ENCODE measurements around the gene PUS1.

Gene PUS1

GRCh38 chr12:131916306-131917138, 12.6 kb upstream of the PUS1 start:
- Histone ChIP-seq H3K27me3 (ENCODE audit: insufficient read depth, low read length) (no peaks in the 10 kb centered on the region), H3F3A (ENCODE audit: insufficient read depth, low read length) (no peaks in the 10 kb centered on the region), H3K4me2 (ENCODE audit: low read length) (no peak overlapping the region), H3K4me3 (ENCODE audit: low read depth, low read length, poor library complexity, severe bottlenecking) (no peak overlapping the region), H3K36me3 (ENCODE audit: insufficient read depth, low read length) (peaks cover 4% of the 10 kb centered on the region; the same call in 1 of the 2 replicates), H3K9me2 (ENCODE audit: low read depth, low read length) (no peaks in the 10 kb centered on the region), H4K20me1 (ENCODE audit: insufficient read depth, low read length) (no peaks in the 10 kb centered on the region), H3K79me2 (ENCODE audit: insufficient read depth, low read length) (no peaks in the 10 kb centered on the region), H3K4me1 (ENCODE audit: insufficient read depth, low read length, severe bottlenecking) (no peaks in the 10 kb centered on the region), H3K27ac (ENCODE audit: low read depth, low read length, poor library complexity, severe bottlenecking) (no peak overlapping the region), H3K9me3 (ENCODE audit: low read length) (no peaks in the 10 kb centered on the region), H3K9ac (ENCODE audit: low read length) (no peak overlapping the region), H2AFZ (ENCODE audit: low read length) (no peak overlapping the region)
- TF ChIP-seq CTCF (IDR thresholded peaks at IDR 0.05; ENCODE audit: low read length) (no peak), EZH2 (IDR thresholded peaks at IDR 0.05; ENCODE audit: borderline replicate concordance, low read length) (no peak)

- no peaks in the 10 kb centered on the region for H4K20me1 ChIP-seq (ENCODE audit: insufficient read depth, low read length)
- no peaks in the 10 kb centered on the region for H3K4me1 ChIP-seq (ENCODE audit: insufficient read depth, low read length, severe bottlenecking)
- H2AFZ ChIP-seq (ENCODE audit: low read length): no peak overlapping the region
- H3K4me2 ChIP-seq (ENCODE audit: low read length): no peak overlapping the region
- no peak for TF ChIP-seq CTCF (IDR thresholded peaks at IDR 0.05; ENCODE audit: low read length)
- no peak for TF ChIP-seq EZH2 (IDR thresholded peaks at IDR 0.05; ENCODE audit: borderline replicate concordance, low read length)
- no peaks in the 10 kb centered on the region for H3K9me3 ChIP-seq (ENCODE audit: low read length)
- no peaks in the 10 kb centered on the region for H3K27me3 ChIP-seq (ENCODE audit: insufficient read depth, low read length)
- no peaks in the 10 kb centered on the region for H3F3A ChIP-seq (ENCODE audit: insufficient read depth, low read length)
- no peak overlapping the region for H3K4me3 ChIP-seq (ENCODE audit: low read depth, low read length, poor library complexity, severe bottlenecking)
- H3K27ac ChIP-seq (ENCODE audit: low read depth, low read length, poor library complexity, severe bottlenecking): no peak overlapping the region
- H3K36me3 ChIP-seq (ENCODE audit: insufficient read depth, low read length): no peaks in the 10 kb centered on the region
- no peak overlapping the region for H3K9ac ChIP-seq (ENCODE audit: low read length)
- no peaks in the 10 kb centered on the region for H3K9me2 ChIP-seq (ENCODE audit: low read depth, low read length)
- H3K79me2 ChIP-seq (ENCODE audit: insufficient read depth, low read length): no peaks in the 10 kb centered on the region
Measured at GRCh38 chr12:131917139-131917710, 11.9 kb upstream of the PUS1 start.

- no peak overlapping the region for H3K9ac ChIP-seq (ENCODE audit: low read length)
- no peaks in the 10 kb centered on the region for H3F3A ChIP-seq (ENCODE audit: insufficient read depth, low read length)
- H3K36me3 ChIP-seq (ENCODE audit: insufficient read depth, low read length): no peaks in the 10 kb centered on the region
- H2AFZ ChIP-seq (ENCODE audit: low read length): no peak overlapping the region
- no peaks in the 10 kb centered on the region for H4K20me1 ChIP-seq (ENCODE audit: insufficient read depth, low read length)
- H3K4me3 ChIP-seq (ENCODE audit: low read depth, low read length, poor library complexity, severe bottlenecking): no peak overlapping the region
- H3K9me2 ChIP-seq (ENCODE audit: low read depth, low read length): no peaks in the 10 kb centered on the region
- TF ChIP-seq CTCF (IDR thresholded peaks at IDR 0.05; ENCODE audit: low read length): no peak
- TF ChIP-seq EZH2 (IDR thresholded peaks at IDR 0.05; ENCODE audit: borderline replicate concordance, low read length): no peak
- no peaks in the 10 kb centered on the region for H3K9me3 ChIP-seq (ENCODE audit: low read length)
- H3K27ac ChIP-seq (ENCODE audit: low read depth, low read length, poor library complexity, severe bottlenecking): no peak overlapping the region
- no peak overlapping the region for H3K4me2 ChIP-seq (ENCODE audit: low read length)
- H3K79me2 ChIP-seq (ENCODE audit: insufficient read depth, low read length): no peaks in the 10 kb centered on the region
- H3K4me1 ChIP-seq (ENCODE audit: insufficient read depth, low read length, severe bottlenecking): peaks cover under 1% of the 10 kb centered on the region
- 0 out of 2 replicates have a peak, but pooled peaks cover 4% of the 10 kb centered on the region for H3K27me3 ChIP-seq (ENCODE audit: insufficient read depth, low read length)
Measured at GRCh38 chr12:131917711-131918306, 11.3 kb upstream of the PUS1 start.

Data from OCI-LY1 (cell line).